MM.1S (cell line): ENCODE measurements around the gene DNAH8.

ENCODE experiments used
- DNase-seq: peaks from one replicate; pipeline ENCODE4 v3.0.0-alpha.2; 2015
- H2AFZ ChIP-seq: fragments of 300-600 bp; sonication (generic); 2 replicates; pipeline ENCODE4 v1.6.0; 2016; ENCODE audit warnings: antibody characterized with exemption, low read length
- H3F3A ChIP-seq: fragments of 300-600 bp; sonication (generic); 2 replicates; pipeline ENCODE4 v1.6.1; 2016; ENCODE audit warnings: mild to moderate bottlenecking, antibody characterized with exemption, low read length, moderate library complexity, mixed read lengths; ENCODE audit not compliant: insufficient read depth
- H3K27ac ChIP-seq: fragments of 300-600 bp; sonication (generic); 2 replicates; pipeline ENCODE4 v1.5.1; 2016; ENCODE audit warnings: mild to moderate bottlenecking, low read length
- H3K27me3 ChIP-seq: fragments of 300-600 bp; sonication (generic); replicated peaks from 2 replicates; pipeline ENCODE4 v1.6.0; 2016; ENCODE audit warnings: low read length; ENCODE audit not compliant: insufficient read depth
- H3K36me3 ChIP-seq: fragments of 300-600 bp; sonication (generic); replicated peaks from 2 replicates; pipeline ENCODE4 v1.6.1; 2016; ENCODE audit warnings: mild to moderate bottlenecking, low read length, mixed read lengths; ENCODE audit not compliant: insufficient read depth
- H3K4me1 ChIP-seq: fragments of 300-600 bp; sonication (generic); 2 replicates; pipeline ENCODE4 v1.6.1; 2016; ENCODE audit warnings: low read length, mixed read lengths
- H3K4me2 ChIP-seq: fragments of 300-600 bp; sonication (generic); 2 replicates; pipeline ENCODE4 v1.6.0; 2016; ENCODE audit warnings: low read depth, low read length
- H3K4me3 ChIP-seq: fragments of 300-600 bp; sonication (generic); 2 replicates; pipeline ENCODE4 v1.5.1; 2016; ENCODE audit warnings: low read length, mixed read lengths
- H3K79me2 ChIP-seq: fragments of 300-600 bp; sonication (generic); 2 replicates; pipeline ENCODE4 v1.6.1; 2016; ENCODE audit warnings: mixed run types, low read length, mixed read lengths
- H3K9ac ChIP-seq: fragments of 300-600 bp; sonication (generic); 2 replicates; pipeline ENCODE4 v1.6.1; 2016; ENCODE audit warnings: low read length, mixed read lengths
- H3K9me2 ChIP-seq: fragments of 300-600 bp; sonication (generic); replicated peaks from 2 replicates; pipeline ENCODE4 v1.6.1; 2016; ENCODE audit warnings: mild to moderate bottlenecking, low read length, mixed read lengths; ENCODE audit not compliant: insufficient read depth
- H3K9me3 ChIP-seq: fragments of 300-600 bp; sonication (generic); replicated peaks from 2 replicates; pipeline ENCODE4 v1.6.1; 2016; ENCODE audit warnings: mild to moderate bottlenecking, low read length, mixed read lengths; ENCODE audit not compliant: insufficient read depth
- H4K20me1 ChIP-seq: fragments of 300-600 bp; sonication (generic); 2 replicates; pipeline ENCODE4 v1.6.1; 2016; ENCODE audit warnings: mild to moderate bottlenecking, low read length, moderate library complexity, mixed read lengths; ENCODE audit not compliant: insufficient read depth
- EZH2 ChIP-seq: fragments of 300-600 bp; sonication (generic); optimal IDR thresholded peaks from 2 replicates; pipeline ENCODE3; 2017; ENCODE audit warnings: low read depth, mild to moderate bottlenecking, antibody characterized with exemption, low read length, mixed read lengths
- EZH2phosphoT487 ChIP-seq: fragments of 300-600 bp; sonication (generic); IDR thresholded peaks from 2 replicates; pipeline ENCODE4 v1.6.1; 2018; ENCODE audit warnings: antibody characterized with exemption, low read length
- TF ChIP-seq, protein P1 (sequence below): fragments of 300-600 bp; sonication (generic); IDR thresholded peaks from 2 replicates; pipeline ENCODE4 v1.5.1; 2016; ENCODE audit warnings: antibody characterized with exemption, low read length, mixed read lengths

The DNAH8 gene

DNA sequence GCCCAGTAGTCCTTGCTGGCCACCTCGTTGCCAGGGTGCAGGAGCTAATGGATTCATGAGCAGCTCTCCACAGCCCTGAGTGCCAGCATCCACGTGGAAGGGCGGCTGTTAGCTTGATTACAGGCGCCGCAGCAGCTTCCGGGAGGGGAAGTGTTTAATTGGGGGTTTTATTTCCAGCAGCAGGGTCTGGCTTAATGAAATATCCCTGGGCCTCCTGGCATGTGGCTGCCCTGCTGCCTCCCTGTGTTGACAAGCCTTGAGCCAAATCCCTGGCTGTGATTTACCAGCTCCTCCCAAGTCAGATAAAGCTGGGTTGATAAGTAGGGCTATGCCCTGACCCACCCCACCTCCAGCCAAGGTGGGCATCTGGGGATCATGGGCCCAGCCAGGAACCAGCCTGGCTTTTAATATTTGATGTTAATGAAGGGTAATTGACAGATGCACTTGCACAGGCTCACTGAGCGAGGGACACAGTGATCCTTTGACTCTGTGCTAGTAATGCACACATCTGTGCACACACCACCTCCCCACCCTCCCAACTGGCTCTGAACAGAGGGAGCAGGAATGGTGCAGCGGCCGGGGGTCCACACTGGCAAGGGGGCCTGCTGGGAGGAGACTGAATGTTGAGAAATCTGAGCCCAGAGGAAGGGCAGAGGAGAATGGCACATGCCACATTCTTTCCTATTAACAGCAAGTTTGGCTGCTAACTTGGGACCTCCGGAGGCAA lies 347.1 kb downstream of the DNAH8 start:
- Histone ChIP-seq H3K9me2 (no peaks in the 10 kb centered on the region), H3K4me1 (no peaks in the 10 kb centered on the region), H3K79me2 (no peaks in the 10 kb centered on the region), H3K4me2 (no peak overlapping the region), H3K9me3 (no peaks in the 10 kb centered on the region), H3K4me3 (no peak overlapping the region), H3K27me3 (no peaks in the 10 kb centered on the region), H3K27ac (no peak overlapping the region), H4K20me1 (no peaks in the 10 kb centered on the region), H3K36me3 (no peaks in the 10 kb centered on the region), H2AFZ (no peak overlapping the region), H3K9ac (no peak overlapping the region), H3F3A (no peaks in the 10 kb centered on the region)
- DNase-seq: no peak
- TF ChIP-seq, protein P1, sequence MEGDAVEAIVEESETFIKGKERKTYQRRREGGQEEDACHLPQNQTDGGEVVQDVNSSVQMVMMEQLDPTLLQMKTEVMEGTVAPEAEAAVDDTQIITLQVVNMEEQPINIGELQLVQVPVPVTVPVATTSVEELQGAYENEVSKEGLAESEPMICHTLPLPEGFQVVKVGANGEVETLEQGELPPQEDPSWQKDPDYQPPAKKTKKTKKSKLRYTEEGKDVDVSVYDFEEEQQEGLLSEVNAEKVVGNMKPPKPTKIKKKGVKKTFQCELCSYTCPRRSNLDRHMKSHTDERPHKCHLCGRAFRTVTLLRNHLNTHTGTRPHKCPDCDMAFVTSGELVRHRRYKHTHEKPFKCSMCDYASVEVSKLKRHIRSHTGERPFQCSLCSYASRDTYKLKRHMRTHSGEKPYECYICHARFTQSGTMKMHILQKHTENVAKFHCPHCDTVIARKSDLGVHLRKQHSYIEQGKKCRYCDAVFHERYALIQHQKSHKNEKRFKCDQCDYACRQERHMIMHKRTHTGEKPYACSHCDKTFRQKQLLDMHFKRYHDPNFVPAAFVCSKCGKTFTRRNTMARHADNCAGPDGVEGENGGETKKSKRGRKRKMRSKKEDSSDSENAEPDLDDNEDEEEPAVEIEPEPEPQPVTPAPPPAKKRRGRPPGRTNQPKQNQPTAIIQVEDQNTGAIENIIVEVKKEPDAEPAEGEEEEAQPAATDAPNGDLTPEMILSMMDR: no peak
- TF ChIP-seq EZH2 (no peak), EZH2phosphoT487 (no peak)

DNA sequence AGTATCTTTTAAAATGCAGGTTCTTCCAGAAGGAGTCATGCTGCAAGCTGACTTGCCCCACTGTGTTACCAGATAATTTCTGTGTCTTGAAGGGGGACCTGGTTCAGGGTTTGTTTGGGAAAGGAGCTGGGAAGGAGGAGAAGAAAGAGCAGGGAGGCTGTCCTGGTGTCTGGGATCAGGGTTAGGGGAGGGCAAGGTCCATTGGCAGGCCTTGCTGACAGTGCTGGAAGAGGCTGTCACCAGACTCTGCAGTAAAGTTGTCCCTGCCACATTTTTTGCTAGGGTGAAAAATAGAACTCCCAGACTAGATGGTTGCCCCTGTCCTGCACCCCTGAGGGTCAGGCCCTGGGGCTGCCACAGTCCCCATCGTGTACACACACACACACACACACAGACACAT lies 348.4 kb downstream of the DNAH8 start:
- H3K9me2 ChIP-seq: no peaks in the 10 kb centered on the region
- TF ChIP-seq EZH2 (no peak), EZH2phosphoT487 (no peak)
- TF ChIP-seq, protein P1: no peak

DNA sequence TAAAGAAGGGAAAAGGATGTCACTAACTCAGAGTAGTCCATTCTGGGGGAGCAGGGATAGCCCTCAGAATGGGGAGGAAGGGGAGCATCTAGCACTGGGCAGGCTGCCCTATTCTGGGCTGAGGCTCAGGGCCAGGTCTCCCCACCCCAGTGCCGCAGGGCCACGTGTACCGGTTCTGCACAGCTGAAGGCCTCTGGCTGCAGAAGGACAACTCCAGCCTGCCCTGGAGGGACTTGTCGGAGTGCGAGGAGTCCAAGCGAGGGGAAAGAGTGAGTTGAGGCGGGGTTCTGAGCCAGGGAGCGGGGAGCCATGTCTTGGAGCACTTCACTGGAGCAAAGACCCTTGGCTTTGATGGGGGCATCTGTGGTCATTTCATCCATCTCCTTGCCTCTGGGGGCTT lies 350.4 kb downstream of the DNAH8 start:
- Histone ChIP-seq H3K4me3 (no peak overlapping the region), H3K9ac (no peak overlapping the region), H3F3A (no peaks in the 10 kb centered on the region), H3K36me3 (no peaks in the 10 kb centered on the region), H3K27me3 (no peaks in the 10 kb centered on the region), H3K79me2 (no peaks in the 10 kb centered on the region), H4K20me1 (no peaks in the 10 kb centered on the region), H3K4me1 (no peaks in the 10 kb centered on the region), H2AFZ (no peak overlapping the region), H3K4me2 (no peak overlapping the region), H3K9me2 (no peaks in the 10 kb centered on the region), H3K9me3 (no peaks in the 10 kb centered on the region), H3K27ac (no peak overlapping the region)
- no peak for DNase-seq
- TF ChIP-seq EZH2phosphoT487 (no peak), EZH2 (no peak)
- TF ChIP-seq, protein P1: no peak

More for the DNA sequence above, 348.4 kb downstream of the DNAH8 start:
- no peaks in the 10 kb centered on the region for H3F3A ChIP-seq
- no peaks in the 10 kb centered on the region for H3K27me3 ChIP-seq
- H3K36me3 ChIP-seq: no peaks in the 10 kb centered on the region
- no peaks in the 10 kb centered on the region for H4K20me1 ChIP-seq
- H3K4me2 ChIP-seq: no peak overlapping the region
- H3K27ac ChIP-seq: no peak overlapping the region
- no peaks in the 10 kb centered on the region for H3K4me1 ChIP-seq
- H3K9ac ChIP-seq: no peak overlapping the region
- H3K4me3 ChIP-seq: no peak overlapping the region
- no peak for DNase-seq
- H3K79me2 ChIP-seq: no peaks in the 10 kb centered on the region
- no peak overlapping the region for H2AFZ ChIP-seq
- no peaks in the 10 kb centered on the region for H3K9me3 ChIP-seq
